Stimulated activated naive CD4-positive, alpha-beta T cell (primary cell): ENCODE data around the gene PEX16.
"Not testable (repeated sequence)": the region's sequence is repeated elsewhere in the genome, so short reads cannot be mapped to it uniquely, and the experiment has no call there.

Source experiments
- DNase-seq, 6 experiments: peaks; one replicate each; lab custom pipeline; 2025; lab: John Stamatoyannopoulos, UW

The PEX16 gene

GRCh38 chr11:45918331-45918941 lies 759 bp upstream of the PEX16 start:
- DNase-seq = peak in 3 of 6 experiments; percentile 14 to 55 (median 35)

GRCh38 chr11:45917286-45917622 lies 423 bp downstream of the PEX16 start:
- peak in 1 of 6 experiments; percentile 30 for DNase-seq

GRCh38 chr11:45915446-45915845 lies 2.2 kb downstream of the PEX16 start:
- DNase-seq = no peak

GRCh38 chr11:45913942-45914635 lies 3.6 kb downstream of the PEX16 start:
- no peak for DNase-seq

GRCh38 chr11:45913514-45913913 lies 4.2 kb downstream of the PEX16 start:
- DNase-seq = no peak

GRCh38 chr11:45910623-45911022 lies 7.1 kb downstream of the PEX16 start:
- no peak for DNase-seq

GRCh38 chr11:45909594-45910475 lies 7.8 kb downstream of the PEX16 start:
- no peak for DNase-seq

- DNase-seq = no peak
Measured at GRCh38 chr11:45907911-45908370, 9.7 kb downstream of the PEX16 start.

- no peak for DNase-seq
Measured at GRCh38 chr11:45906965-45907611, 10.6 kb downstream of the PEX16 start, which contains the start of gene FREY1. Gene FREY1 (minus strand): TSS chr11:45907271. CDS start chr11:45907245, 26 bp downstream.

- no peak for DNase-seq
Measured at GRCh38 chr11:45906096-45906682, 11.5 kb downstream of the PEX16 start.

GRCh38 chr11:45905576-45905975 lies 12.1 kb downstream of the PEX16 start:
- not testable (repeated sequence) for DNase-seq

- no peak for DNase-seq
Measured at GRCh38 chr11:45905095-45905494, 12.6 kb downstream of the PEX16 start.

- DNase-seq = no peak
Measured at GRCh38 chr11:45904309-45904915, 13.3 kb downstream of the PEX16 start.

- no peak for DNase-seq
Measured at GRCh38 chr11:45902452-45903380, 15.0 kb downstream of the PEX16 start.

GRCh38 chr11:45901626-45902025 lies 16.1 kb downstream of the PEX16 start:
- no peak for DNase-seq

GRCh38 chr11:45900916-45901617 lies 16.6 kb downstream of the PEX16 start:
- DNase-seq = no peak

- DNase-seq = not testable (repeated sequence)
Measured at GRCh38 chr11:45900175-45900800, 17.4 kb downstream of the PEX16 start.

GRCh38 chr11:45899448-45900174 lies 18.1 kb downstream of the PEX16 start:
- DNase-seq = peak in 5 of 6 experiments; percentile 21 to 44 (median 27)
